ENCODE data around the gene FPGS.

DNA sequence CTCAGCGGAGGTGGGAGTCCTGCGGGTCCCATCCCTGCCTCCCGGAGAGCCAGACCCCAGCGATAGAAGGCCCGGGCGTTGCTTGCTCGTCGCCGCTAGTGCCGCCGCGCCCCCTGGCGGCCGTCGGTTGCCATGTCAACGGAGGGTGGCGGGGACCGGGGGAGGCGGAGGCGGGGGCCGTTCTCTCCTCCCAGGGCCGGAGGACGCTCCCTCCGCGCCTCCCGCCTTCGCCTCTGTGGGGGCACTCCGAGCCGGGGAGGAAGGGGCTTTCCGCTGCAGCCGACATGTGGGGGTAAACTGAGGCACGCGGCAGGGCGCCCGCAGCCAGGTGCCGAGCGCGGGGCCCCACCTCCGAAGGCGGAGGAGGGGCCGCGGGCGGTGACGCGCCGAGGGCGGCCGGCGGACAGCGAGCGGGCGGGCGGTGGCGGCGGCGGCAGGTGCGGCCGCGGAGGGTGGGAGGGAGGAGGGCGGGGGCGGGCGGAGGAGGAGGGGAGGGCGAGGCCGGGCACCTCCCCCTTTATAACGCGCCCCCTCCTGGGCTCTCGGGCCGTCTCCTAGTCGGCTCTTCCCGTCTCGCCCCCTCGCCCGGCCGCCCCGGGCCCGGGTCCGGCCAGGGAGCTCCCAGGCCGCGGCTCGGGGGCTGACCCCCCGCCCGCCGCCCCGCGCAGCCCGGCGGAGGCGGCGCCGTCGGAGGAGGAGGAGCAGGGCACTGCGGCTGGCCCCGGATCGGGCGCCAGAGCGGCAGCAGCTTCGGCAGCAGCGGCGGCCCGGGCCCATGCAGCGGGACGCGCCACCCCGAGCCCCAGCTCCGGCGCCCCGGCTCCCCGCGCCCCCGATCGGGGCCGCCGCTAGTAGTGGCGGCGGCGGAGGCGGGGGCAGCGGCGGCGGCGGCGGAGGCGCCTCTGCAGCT lies 17.4 kb upstream of the FPGS start:
- TF ChIP-seq, protein P1, sequence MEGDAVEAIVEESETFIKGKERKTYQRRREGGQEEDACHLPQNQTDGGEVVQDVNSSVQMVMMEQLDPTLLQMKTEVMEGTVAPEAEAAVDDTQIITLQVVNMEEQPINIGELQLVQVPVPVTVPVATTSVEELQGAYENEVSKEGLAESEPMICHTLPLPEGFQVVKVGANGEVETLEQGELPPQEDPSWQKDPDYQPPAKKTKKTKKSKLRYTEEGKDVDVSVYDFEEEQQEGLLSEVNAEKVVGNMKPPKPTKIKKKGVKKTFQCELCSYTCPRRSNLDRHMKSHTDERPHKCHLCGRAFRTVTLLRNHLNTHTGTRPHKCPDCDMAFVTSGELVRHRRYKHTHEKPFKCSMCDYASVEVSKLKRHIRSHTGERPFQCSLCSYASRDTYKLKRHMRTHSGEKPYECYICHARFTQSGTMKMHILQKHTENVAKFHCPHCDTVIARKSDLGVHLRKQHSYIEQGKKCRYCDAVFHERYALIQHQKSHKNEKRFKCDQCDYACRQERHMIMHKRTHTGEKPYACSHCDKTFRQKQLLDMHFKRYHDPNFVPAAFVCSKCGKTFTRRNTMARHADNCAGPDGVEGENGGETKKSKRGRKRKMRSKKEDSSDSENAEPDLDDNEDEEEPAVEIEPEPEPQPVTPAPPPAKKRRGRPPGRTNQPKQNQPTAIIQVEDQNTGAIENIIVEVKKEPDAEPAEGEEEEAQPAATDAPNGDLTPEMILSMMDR (IDR thresholded peaks at IDR 0.05): peak; percentile 77 to 97 (median 91)
- no peak for TF ChIP-seq POLR2A (IDR thresholded peaks at IDR 0.05)
